SK-N-SH (cell line): Measurements from ENCODE around the gene ALDH3A1. TPM values are rescaled to one million over a fixed set of nuclear protein-coding genes. Genes with fewer than 3 reads are reported as not detected.

Experiments
- CTCF ChIA-PET: fragments of 300-600, 350-600 bp; formaldehyde crosslinking; extraction: SDS; loops from one replicate; lab custom pipeline; 2021; lab: Yijun Ruan, JAX
- POLR2A ChIA-PET: fragments of 350-600 bp; sonication (Branson Sonifier 250); formaldehyde crosslinking; extraction: SDS; loops from one replicate; lab custom pipeline; 2020; ENCODE audit warnings: antibody characterized with exemption, inconsistent platforms; lab: Yijun Ruan, JAX
- DNase-seq: peaks from one replicate; pipeline ENCODE4 v3.0.0; 2012
- H2AFZ ChIP-seq: fragments of 200-600 bp; sonication (generic); 2 replicates; pipeline ENCODE4 v1.8.1; 2016; ENCODE audit warnings: antibody characterized with exemption, mild to moderate bottlenecking, low read depth
- H3F3A ChIP-seq: fragments of 200-600 bp; sonication (generic); replicated peaks from 2 replicates; pipeline ENCODE3; 2016; ENCODE audit warnings: antibody characterized with exemption, mild to moderate bottlenecking; ENCODE audit not compliant: insufficient read depth
- H3K27ac ChIP-seq, 2 experiments: fragments of 200-500 bp in 1 of 2; fragments of 200-600 bp in 1 of 2; sonication (Bioruptor generic) in 1 of 2; sonication (generic), shearing (Covaris generic) in 1 of 2; 2 replicates each; pipeline versions ENCODE4 v1.5.1 to v1.6.1; 2014 to 2016; ENCODE audit warnings: low read depth in 2 of 2, inconsistent platforms in 1 of 2, low read length in 1 of 2, mild to moderate bottlenecking in 1 of 2, mixed read lengths in 1 of 2
- H3K27me3 ChIP-seq: fragments of 200-600 bp; sonication (generic), shearing (Covaris generic); 2 replicates; pipeline ENCODE4 v1.6.1; 2016; ENCODE audit warnings: mixed run types; ENCODE audit not compliant: insufficient read depth
- H3K36me3 ChIP-seq, 2 experiments: fragments of 200-500 bp in 1 of 2; fragments of 200-600 bp in 1 of 2; sonication (Bioruptor generic) in 1 of 2; sonication (generic) in 1 of 2; replicated peaks in 1 of 2; 2 replicates each; pipeline versions ENCODE3 to v1.5.1; 2014 to 2016; ENCODE audit warnings: low read length in 1 of 2, mild to moderate bottlenecking in 1 of 2; ENCODE audit not compliant: insufficient read depth in 2 of 2, control insufficient read depth in 1 of 2
- H3K4me1 ChIP-seq, 2 experiments: fragments of 200-500 bp in 1 of 2; fragments of 200-600 bp in 1 of 2; sonication (Bioruptor generic) in 1 of 2; sonication (generic), shearing (Covaris generic) in 1 of 2; 2 replicates each; pipeline versions ENCODE4 v1.5.1 to v1.6.1; 2014 to 2016; ENCODE audit warnings: low read depth in 1 of 2, low read length in 1 of 2, mixed run types in 1 of 2; ENCODE audit not compliant: insufficient read depth in 2 of 2, control insufficient read depth in 1 of 2
- H3K4me2 ChIP-seq: fragments of 200-600 bp; sonication (generic), shearing (Covaris generic); 2 replicates; pipeline ENCODE4 v1.6.1; 2017; ENCODE audit warnings: mixed run types
- H3K4me3 ChIP-seq, 2 experiments: fragments of 200-500 bp in 1 of 2; fragments of 200-600 bp in 1 of 2; sonication (Bioruptor generic) in 1 of 2; sonication (generic), shearing (Covaris generic) in 1 of 2; 2 replicates each; pipeline versions ENCODE4 v1.5.1 to v1.8.1; 2014 to 2016; ENCODE audit warnings: low read depth in 2 of 2, inconsistent platforms in 1 of 2, low read length in 1 of 2, mild to moderate bottlenecking in 1 of 2, mixed read lengths in 1 of 2, moderate library complexity in 1 of 2
- H3K79me2 ChIP-seq: fragments of 200-600 bp; sonication (generic); 2 replicates; pipeline ENCODE4 v1.8.1; 2017; ENCODE audit warnings: mild to moderate bottlenecking; ENCODE audit not compliant: insufficient read depth
- H3K9ac ChIP-seq: fragments of 200-600 bp; sonication (generic); 2 replicates; pipeline ENCODE4 v1.6.1; 2017; ENCODE audit warnings: mixed run types
- H3K9me2 ChIP-seq: fragments of 200-600 bp; sonication (generic); 2 replicates; pipeline ENCODE4 v1.6.1; 2017; ENCODE audit warnings: mixed run types
- H3K9me3 ChIP-seq: fragments of 200-600 bp; sonication (generic); 2 replicates; pipeline ENCODE4 v1.6.1; 2017; ENCODE audit warnings: mixed run types, mild to moderate bottlenecking, moderate library complexity
- H4K20me1 ChIP-seq: fragments of 200-600 bp; sonication (generic); 2 replicates; pipeline ENCODE4 v1.6.1; 2017; ENCODE audit warnings: mild to moderate bottlenecking, mixed run types; ENCODE audit not compliant: insufficient read depth
- EP300 ChIP-seq, 2 experiments: IDR thresholded peaks; 2 replicates each; pipeline versions ENCODE4 v1.4.0 to v1.6.1; 2012; ENCODE audit warnings: borderline replicate concordance in 1 of 2, low read depth in 1 of 2, low read length in 1 of 2
- FOSL2 ChIP-seq: IDR thresholded peaks from 2 replicates; pipeline ENCODE4 v1.4.0; 2012; ENCODE audit warnings: low read depth, mild to moderate bottlenecking, moderate library complexity, borderline replicate concordance
- JUND ChIP-seq: IDR thresholded peaks from 2 replicates; pipeline ENCODE4 v1.4.0; 2012
- NRF1 ChIP-seq: IDR thresholded peaks from 2 replicates; pipeline ENCODE4 v1.6.1; 2012; ENCODE audit warnings: low read depth, mild to moderate bottlenecking, low read length
- POLR2AphosphoS5 ChIP-seq: IDR thresholded peaks from 2 replicates; pipeline ENCODE4 v1.6.1; 2012; ENCODE audit warnings: low read depth, low read length
- RAD21 ChIP-seq: IDR thresholded peaks from 2 replicates; pipeline ENCODE4 v1.6.1; 2012; ENCODE audit warnings: mild to moderate bottlenecking, low read length
- RCOR1 ChIP-seq: fragments of 150-350 bp; IDR thresholded peaks from 2 replicates; pipeline ENCODE4 v1.6.1; 2017; ENCODE audit warnings: antibody characterized with exemption, low read length
- YY1 ChIP-seq: IDR thresholded peaks from 2 replicates; pipeline ENCODE4 v1.4.0; 2012; ENCODE audit warnings: low read depth, mild to moderate bottlenecking
- WGBS: methylation state at CpG from one replicate; pipeline ENCODE4 v1.1.6; 2017; ENCODE audit warnings: low lambda C conversion rate; 5-methylcytosine and 5-hydroxymethylcytosine counted together
- polyA plus RNA-seq, 3 experiments: library from polyadenylated mRNA; depleted of rRNA; stranded (reverse); fragments of >200 nt; gene quantifications; 2 replicates each; pipeline ENCODE4 v1.2.3, GENCODE V29; 2012
- TF ChIP-seq, protein P1 (sequence below): IDR thresholded peaks from 2 replicates; pipeline ENCODE4 v1.6.1; 2012; ENCODE audit warnings: mild to moderate bottlenecking, low read depth, low read length, moderate library complexity
- TF ChIP-seq, protein P2 (sequence below): IDR thresholded peaks from 2 replicates; pipeline ENCODE4 v1.4.0; 2012; ENCODE audit warnings: low read depth, borderline replicate concordance
- TF ChIP-seq, protein P3 (sequence below): fragments of 200-600 bp; sonication (generic); IDR thresholded peaks from 2 replicates; pipeline ENCODE4 v1.6.1; 2017; ENCODE audit warnings: antibody characterized with exemption, mild to moderate bottlenecking, moderate library complexity

ALDH3A1 gene
- polyA plus RNA-seq, 1 of the 3 experiments (the other 2 are of a cell fraction): 0.79 TPM

DNA sequence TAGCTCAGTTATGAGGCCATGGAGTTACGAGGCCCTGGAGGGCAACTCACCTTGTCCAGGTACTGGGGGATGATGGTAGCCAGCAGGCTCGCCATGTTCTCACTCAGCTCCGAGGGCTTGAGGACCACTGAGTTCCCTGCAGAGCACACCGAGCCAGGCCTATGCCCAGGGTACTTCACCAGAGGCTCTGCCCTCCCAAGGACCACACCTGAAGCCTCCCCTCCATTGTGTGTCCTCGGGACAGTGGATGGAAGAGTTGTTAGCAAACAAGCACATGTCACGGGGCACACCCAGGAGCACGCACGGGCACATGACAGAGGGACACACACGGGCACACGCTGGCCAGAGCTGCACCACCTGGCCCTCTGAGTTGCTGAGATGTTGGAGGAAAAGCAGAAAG lies 5.6 kb downstream of the ALDH3A1 start:
- Histone ChIP-seq H3F3A (no peaks in the 10 kb centered on the region), H3K27ac (no peak overlapping the region), H3K36me3 (no peaks in the 10 kb centered on the region)
- 87% methylated on average over 9 of the region's 10 CpGs for WGBS
- TF ChIP-seq EP300 (IDR thresholded peaks at IDR 0.05; ENCODE audit: borderline replicate concordance in 1 of 2, low read depth in 1 of 2, low read length in 1 of 2) (no peak), FOSL2 (no peak), RCOR1 (no peak), RAD21 (no peak), JUND (no peak)
- TF ChIP-seq, protein P1, sequence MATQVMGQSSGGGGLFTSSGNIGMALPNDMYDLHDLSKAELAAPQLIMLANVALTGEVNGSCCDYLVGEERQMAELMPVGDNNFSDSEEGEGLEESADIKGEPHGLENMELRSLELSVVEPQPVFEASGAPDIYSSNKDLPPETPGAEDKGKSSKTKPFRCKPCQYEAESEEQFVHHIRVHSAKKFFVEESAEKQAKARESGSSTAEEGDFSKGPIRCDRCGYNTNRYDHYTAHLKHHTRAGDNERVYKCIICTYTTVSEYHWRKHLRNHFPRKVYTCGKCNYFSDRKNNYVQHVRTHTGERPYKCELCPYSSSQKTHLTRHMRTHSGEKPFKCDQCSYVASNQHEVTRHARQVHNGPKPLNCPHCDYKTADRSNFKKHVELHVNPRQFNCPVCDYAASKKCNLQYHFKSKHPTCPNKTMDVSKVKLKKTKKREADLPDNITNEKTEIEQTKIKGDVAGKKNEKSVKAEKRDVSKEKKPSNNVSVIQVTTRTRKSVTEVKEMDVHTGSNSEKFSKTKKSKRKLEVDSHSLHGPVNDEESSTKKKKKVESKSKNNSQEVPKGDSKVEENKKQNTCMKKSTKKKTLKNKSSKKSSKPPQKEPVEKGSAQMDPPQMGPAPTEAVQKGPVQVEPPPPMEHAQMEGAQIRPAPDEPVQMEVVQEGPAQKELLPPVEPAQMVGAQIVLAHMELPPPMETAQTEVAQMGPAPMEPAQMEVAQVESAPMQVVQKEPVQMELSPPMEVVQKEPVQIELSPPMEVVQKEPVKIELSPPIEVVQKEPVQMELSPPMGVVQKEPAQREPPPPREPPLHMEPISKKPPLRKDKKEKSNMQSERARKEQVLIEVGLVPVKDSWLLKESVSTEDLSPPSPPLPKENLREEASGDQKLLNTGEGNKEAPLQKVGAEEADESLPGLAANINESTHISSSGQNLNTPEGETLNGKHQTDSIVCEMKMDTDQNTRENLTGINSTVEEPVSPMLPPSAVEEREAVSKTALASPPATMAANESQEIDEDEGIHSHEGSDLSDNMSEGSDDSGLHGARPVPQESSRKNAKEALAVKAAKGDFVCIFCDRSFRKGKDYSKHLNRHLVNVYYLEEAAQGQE: no peak
- TF ChIP-seq, protein P2, sequence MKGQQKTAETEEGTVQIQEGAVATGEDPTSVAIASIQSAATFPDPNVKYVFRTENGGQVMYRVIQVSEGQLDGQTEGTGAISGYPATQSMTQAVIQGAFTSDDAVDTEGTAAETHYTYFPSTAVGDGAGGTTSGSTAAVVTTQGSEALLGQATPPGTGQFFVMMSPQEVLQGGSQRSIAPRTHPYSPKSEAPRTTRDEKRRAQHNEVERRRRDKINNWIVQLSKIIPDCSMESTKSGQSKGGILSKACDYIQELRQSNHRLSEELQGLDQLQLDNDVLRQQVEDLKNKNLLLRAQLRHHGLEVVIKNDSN: no peak
- TF ChIP-seq, protein P3, sequence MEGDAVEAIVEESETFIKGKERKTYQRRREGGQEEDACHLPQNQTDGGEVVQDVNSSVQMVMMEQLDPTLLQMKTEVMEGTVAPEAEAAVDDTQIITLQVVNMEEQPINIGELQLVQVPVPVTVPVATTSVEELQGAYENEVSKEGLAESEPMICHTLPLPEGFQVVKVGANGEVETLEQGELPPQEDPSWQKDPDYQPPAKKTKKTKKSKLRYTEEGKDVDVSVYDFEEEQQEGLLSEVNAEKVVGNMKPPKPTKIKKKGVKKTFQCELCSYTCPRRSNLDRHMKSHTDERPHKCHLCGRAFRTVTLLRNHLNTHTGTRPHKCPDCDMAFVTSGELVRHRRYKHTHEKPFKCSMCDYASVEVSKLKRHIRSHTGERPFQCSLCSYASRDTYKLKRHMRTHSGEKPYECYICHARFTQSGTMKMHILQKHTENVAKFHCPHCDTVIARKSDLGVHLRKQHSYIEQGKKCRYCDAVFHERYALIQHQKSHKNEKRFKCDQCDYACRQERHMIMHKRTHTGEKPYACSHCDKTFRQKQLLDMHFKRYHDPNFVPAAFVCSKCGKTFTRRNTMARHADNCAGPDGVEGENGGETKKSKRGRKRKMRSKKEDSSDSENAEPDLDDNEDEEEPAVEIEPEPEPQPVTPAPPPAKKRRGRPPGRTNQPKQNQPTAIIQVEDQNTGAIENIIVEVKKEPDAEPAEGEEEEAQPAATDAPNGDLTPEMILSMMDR: no peak
- TF ChIP-seq, all 33 proteins: peak for 0
- Histone ChIP-seq H3K9me3 (no peaks in the 10 kb centered on the region), H4K20me1 (no peaks in the 10 kb centered on the region), H3K79me2 (no peaks in the 10 kb centered on the region), H3K9ac (no peak overlapping the region), H3K27me3 (no peaks in the 10 kb centered on the region), H3K4me2 (no peak overlapping the region), H2AFZ (no peak overlapping the region), H3K4me1 (peaks cover 0 to 6% of the 10 kb centered on the region in 2 experiments; a peak in 1 of 4 replicates), H3K4me3 (no peak overlapping the region), H3K9me2 (no peaks in the 10 kb centered on the region)
- no peak for DNase-seq
- CTCF ChIA-PET: interaction anchor here (0.8 to 5.9 kb wide), 7 partner anchors 10 to 229 kb away, joined by 3 to 55 read pairs (median 4); no protein-coding TSS in a partner anchor
- POLR2A ChIA-PET: interaction anchor here (0.7 to 1.0 kb wide), 2 partner anchors 14 to 22 kb away, joined by 3 read pairs; no protein-coding TSS in a partner anchor

DNA sequence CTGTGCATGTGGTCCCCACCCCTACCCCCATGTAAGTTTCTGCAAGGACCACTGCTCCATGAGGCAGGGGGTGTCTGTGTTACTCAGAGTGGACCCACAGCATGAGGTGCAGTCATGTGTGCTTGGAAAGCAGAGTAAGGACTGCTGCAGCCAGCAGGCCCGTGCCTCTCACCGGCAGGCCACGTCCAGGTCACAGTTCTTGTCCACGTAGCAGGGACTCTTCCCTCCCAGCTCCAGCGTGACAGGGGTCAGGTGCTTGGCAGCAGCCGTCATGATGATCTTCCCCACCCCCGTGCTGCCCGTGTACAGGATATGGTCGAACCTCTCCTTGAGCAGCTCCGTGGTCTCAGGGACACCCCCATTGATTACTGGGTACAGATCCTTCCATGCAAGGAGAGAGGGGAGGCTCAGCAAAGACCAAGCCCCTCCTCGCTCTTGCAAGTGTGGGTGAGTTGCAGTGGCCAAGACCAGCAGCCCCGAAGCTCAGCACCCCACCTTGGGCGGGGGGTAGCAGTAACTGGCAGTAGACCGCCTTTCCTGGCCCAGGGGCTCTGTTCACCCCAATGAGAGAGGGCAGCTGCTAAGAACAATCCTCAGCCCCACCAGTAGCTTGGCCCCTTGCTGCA lies 6.2 kb downstream of the ALDH3A1 start:
- TF ChIP-seq YY1 (no peak), POLR2AphosphoS5 (no peak), RCOR1 (no peak), NRF1 (no peak)
- TF ChIP-seq, protein P1: no peak
- H3K9ac ChIP-seq: no peak overlapping the region
- no peaks in the 10 kb centered on the region for H3K9me3 ChIP-seq
- ChIA-PET POLR2A (interaction anchor here (0.7 to 1.0 kb wide), 2 partner anchors 13 to 22 kb away, joined by 3 read pairs; no protein-coding TSS in a partner anchor), CTCF (interaction anchor here (0.8 to 5.9 kb wide), 7 partner anchors 11 to 229 kb away, joined by 3 to 55 read pairs (median 4); no protein-coding TSS in a partner anchor)
- H3K27ac ChIP-seq: no peak overlapping the region
- no peak overlapping the region for H3K4me2 ChIP-seq
- no peaks in the 10 kb centered on the region for H3K27me3 ChIP-seq
- no peaks in the 10 kb centered on the region for H3F3A ChIP-seq
- no peak overlapping the region for H2AFZ ChIP-seq
- no peaks in the 10 kb centered on the region for H4K20me1 ChIP-seq
- 74% methylated on average over 6 of the region's 14 CpGs for WGBS
- DNase-seq: no peak
- H3K9me2 ChIP-seq: no peaks in the 10 kb centered on the region
- H3K36me3 ChIP-seq: no peaks in the 10 kb centered on the region
- no peak overlapping the region for H3K4me3 ChIP-seq
- H3K4me1 ChIP-seq: peaks cover 0 to 6% of the 10 kb centered on the region in 2 experiments; a peak in 1 of 4 replicates
- H3K79me2 ChIP-seq: no peaks in the 10 kb centered on the region
